Measurements from ENCODE around the gene ZNF613. TPM values are rescaled to one million over a fixed set of nuclear protein-coding genes. Genes with fewer than 3 reads are reported as not detected.
"Not testable (repeated sequence)": the region's sequence is repeated elsewhere in the genome, so short reads cannot be mapped to it uniquely, and the experiment has no call there.

The ZNF613 gene
- total and polyA plus RNA-seq, 9 donors = 4.9 to 8.0 (median 5.9) TPM

DNA sequence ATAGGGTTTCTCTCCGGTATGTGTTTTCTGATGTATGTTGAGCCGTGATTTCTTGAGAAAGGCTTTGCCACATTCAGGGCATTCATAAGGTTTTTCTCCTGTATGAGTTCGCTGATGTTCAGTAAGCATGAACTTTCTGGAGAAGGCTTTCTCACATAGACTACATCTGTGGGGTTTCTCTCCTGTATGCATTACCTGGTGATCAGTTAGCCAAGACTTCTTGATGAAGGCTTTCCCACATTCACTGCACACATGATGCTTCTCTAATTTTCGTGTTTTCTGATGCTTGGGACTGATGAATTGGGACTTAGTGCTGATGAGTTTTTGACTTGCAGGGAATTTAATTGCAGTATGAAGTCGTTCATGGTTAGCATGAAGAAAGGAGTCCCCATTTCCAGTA lies 38.3 kb downstream of the ZNF613 start:
- Histone ChIP-seq H3K27me3 (no peaks in the 10 kb centered on the region), H3K4me1 (ENCODE audit: insufficient read depth) (no peaks in the 10 kb centered on the region), H3K27ac (no peak overlapping the region), H3K4me3 (no peak overlapping the region), H3K9me3 (peaks cover 0 to 68% of the 10 kb centered on the region in 2 donors), H3K36me3 (peaks cover 24% of the 10 kb centered on the region)
- TF ChIP-seq, protein P1, sequence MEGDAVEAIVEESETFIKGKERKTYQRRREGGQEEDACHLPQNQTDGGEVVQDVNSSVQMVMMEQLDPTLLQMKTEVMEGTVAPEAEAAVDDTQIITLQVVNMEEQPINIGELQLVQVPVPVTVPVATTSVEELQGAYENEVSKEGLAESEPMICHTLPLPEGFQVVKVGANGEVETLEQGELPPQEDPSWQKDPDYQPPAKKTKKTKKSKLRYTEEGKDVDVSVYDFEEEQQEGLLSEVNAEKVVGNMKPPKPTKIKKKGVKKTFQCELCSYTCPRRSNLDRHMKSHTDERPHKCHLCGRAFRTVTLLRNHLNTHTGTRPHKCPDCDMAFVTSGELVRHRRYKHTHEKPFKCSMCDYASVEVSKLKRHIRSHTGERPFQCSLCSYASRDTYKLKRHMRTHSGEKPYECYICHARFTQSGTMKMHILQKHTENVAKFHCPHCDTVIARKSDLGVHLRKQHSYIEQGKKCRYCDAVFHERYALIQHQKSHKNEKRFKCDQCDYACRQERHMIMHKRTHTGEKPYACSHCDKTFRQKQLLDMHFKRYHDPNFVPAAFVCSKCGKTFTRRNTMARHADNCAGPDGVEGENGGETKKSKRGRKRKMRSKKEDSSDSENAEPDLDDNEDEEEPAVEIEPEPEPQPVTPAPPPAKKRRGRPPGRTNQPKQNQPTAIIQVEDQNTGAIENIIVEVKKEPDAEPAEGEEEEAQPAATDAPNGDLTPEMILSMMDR (IDR thresholded peaks at IDR 0.05) = no peak
- TF ChIP-seq POLR2A (IDR thresholded peaks at IDR 0.05) (no peak), EP300 (IDR thresholded peaks at IDR 0.05) (no peak)
- WGBS, 3 donors = 96 to 99% (median 99%) methylated on average over 5 of the region's 5 CpGs
- intact Hi-C loops (cut with DNase I) = no loop called here
- DNase-seq = no peak

DNA sequence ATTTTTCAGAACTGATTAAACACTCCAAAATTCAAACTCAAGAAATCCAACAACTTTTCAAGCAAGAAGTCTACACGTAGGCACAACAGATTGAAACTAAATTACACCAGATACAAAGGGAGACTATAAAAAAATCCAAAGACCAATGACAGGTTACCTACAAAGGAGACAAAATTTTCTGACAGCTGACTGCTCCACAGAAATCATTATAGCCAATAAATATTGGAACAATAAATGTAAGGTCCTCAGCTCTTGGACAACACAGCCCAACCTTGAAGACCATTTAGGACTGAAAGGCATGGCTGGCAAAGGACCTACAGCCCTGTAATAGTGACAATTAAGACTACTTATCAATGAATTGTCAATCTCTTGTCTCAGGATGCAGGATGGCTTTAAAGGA lies 43.4 kb downstream of the ZNF613 start:
- Histone ChIP-seq H3K4me1 (ENCODE audit: insufficient read depth) (no peaks in the 10 kb centered on the region), H3K27me3 (no peaks in the 10 kb centered on the region), H3K9me3 (peaks cover 18 to 91% of the 10 kb centered on the region in 2 donors), H3K27ac (no peak overlapping the region), H3K36me3 (peaks cover 33% of the 10 kb centered on the region), H3K4me3 (no peak overlapping the region)
- no peak for DNase-seq
- WGBS, 3 donors = 95 to 98% (median 97%) methylated on average over 1 of the region's 1 CpG
- TF ChIP-seq POLR2A (IDR thresholded peaks at IDR 0.05) = no peak
- TF ChIP-seq EP300 (IDR thresholded peaks at IDR 0.05) = no peak
- TF ChIP-seq, protein P1 (IDR thresholded peaks at IDR 0.05) = no peak
- intact Hi-C loops (cut with DNase I) = no loop called here

DNA sequence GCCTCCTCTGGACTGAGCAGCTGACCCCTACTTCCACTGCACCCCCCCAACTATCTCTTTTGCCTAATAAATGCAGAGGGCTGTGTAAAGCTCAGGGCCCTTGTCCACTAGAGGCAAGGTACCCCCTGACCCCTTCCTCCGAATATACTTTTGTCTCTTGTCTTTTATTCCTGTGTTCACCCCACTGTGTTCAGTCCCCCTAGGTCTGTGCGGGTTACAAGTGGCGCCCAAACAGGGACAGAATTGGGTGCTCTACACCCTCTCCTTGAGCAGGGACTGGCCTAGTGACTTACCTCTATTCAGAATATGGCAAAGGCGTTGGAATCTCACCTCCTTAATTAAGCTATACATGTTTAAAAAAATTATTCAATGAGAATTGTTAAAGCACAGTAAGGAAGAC lies 44.4 kb downstream of the ZNF613 start:
- 97 to 99% (median 99%) methylated on average over 4 of the region's 4 CpGs for WGBS, 3 donors
- TF ChIP-seq, protein P1 (IDR thresholded peaks at IDR 0.05) = no peak
- TF ChIP-seq POLR2A (IDR thresholded peaks at IDR 0.05) (no peak), EP300 (IDR thresholded peaks at IDR 0.05) (no peak)

DNA sequence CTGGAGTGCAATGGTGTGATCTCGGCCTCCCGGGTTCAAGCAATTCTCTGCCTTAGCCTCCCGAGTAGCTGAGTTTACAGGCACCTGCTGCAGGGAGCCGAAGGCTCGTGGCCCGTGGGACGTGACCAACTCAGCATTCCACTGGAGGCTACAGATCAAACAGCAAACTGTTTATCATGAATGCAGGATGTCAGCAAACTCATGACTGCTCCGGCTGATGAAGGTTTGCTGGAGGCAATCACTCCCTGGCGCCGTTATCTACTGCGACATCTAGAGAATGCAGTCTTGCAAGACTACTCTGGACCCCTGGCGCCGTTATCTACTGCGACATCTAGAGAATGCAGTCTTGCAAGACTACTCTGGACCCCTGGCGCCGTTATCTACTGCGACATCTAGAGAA lies 48.5 kb downstream of the ZNF613 start:
- WGBS, 3 donors = 96 to 97% (median 97%) methylated on average over 17 of the region's 17 CpGs
- H3K9me3 ChIP-seq = peaks cover 17 to 91% of the 10 kb centered on the region in 2 donors
- H3K36me3 ChIP-seq; H3K27ac ChIP-seq; DNase-seq; intact Hi-C loops (cut with DNase I); H3K4me3 ChIP-seq; H3K27me3 ChIP-seq; H3K4me1 ChIP-seq (ENCODE audit: insufficient read depth): not testable (repeated sequence)

More for the DNA sequence above, 44.4 kb downstream of the ZNF613 start:
- Histone ChIP-seq H3K4me3 (no peak overlapping the region), H3K9me3 (peaks cover 18 to 91% of the 10 kb centered on the region in 2 donors), H3K27me3 (no peaks in the 10 kb centered on the region), H3K27ac (no peak overlapping the region), H3K36me3 (peaks cover 32% of the 10 kb centered on the region), H3K4me1 (ENCODE audit: insufficient read depth) (no peaks in the 10 kb centered on the region)
- intact Hi-C loops (cut with DNase I) = no loop called here
- no peak for DNase-seq

DNA sequence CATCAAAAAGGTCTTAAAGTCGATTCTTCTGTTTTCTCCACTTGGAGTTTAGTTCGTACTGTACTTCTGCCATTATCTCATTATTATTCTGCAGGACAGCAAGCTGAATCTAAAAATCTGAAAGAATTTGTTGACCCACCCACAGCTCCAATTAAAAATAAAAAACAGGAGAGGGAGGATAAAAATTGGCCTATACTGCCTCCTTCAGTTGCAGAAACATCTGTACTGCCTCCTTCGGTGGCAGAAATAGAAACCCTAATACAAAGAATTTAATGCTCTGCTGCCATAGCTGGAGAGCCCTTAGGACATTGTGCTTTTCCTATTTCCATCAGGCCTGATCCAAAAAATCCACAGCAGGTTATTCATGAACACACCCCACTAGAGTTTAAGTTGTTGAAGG lies 49.6 kb downstream of the ZNF613 start:
- 90 to 98% (median 97%) methylated on average over 3 of the region's 3 CpGs for WGBS, 3 donors
- Histone ChIP-seq H3K36me3 (peaks cover 6% of the 10 kb centered on the region), H3K9me3 (peaks cover 7 to 87% of the 10 kb centered on the region in 2 donors), H3K4me1 (ENCODE audit: insufficient read depth) (no peaks in the 10 kb centered on the region), H3K4me3 (no peak overlapping the region), H3K27me3 (no peaks in the 10 kb centered on the region), H3K27ac (no peak overlapping the region)
- TF ChIP-seq EP300 (IDR thresholded peaks at IDR 0.05) = no peak
- TF ChIP-seq POLR2A (IDR thresholded peaks at IDR 0.05) = no peak
- TF ChIP-seq, protein P1 (IDR thresholded peaks at IDR 0.05) = no peak
- intact Hi-C loops (cut with DNase I) = no loop called here
- DNase-seq = no peak

Data from ovary (tissue), 9 donors.